Body of pancreas (tissue), 4 donors: ENCODE results near the gene NKAIN4.

Source experiments
- POLR2A ChIP-seq, 3 donors: fragments of 450-650 bp; IDR thresholded peaks; one replicate each; pipeline ENCODE4 v1.6.1; 2016; ENCODE audit warnings: antibody characterized with exemption in 3 of 3, mild to moderate bottlenecking in 2 of 3
- TF ChIP-seq, protein P1 (sequence below), 7 experiments: fragments of 450-650 bp in 4 of 7; fragments of 200-600 bp in 3 of 7; sonication (generic) in 3 of 7; IDR thresholded peaks; one replicate each; pipeline ENCODE4 v1.5.1; 2016 to 2019; ENCODE audit warnings: antibody characterized with exemption in 7 of 7

DNA sequence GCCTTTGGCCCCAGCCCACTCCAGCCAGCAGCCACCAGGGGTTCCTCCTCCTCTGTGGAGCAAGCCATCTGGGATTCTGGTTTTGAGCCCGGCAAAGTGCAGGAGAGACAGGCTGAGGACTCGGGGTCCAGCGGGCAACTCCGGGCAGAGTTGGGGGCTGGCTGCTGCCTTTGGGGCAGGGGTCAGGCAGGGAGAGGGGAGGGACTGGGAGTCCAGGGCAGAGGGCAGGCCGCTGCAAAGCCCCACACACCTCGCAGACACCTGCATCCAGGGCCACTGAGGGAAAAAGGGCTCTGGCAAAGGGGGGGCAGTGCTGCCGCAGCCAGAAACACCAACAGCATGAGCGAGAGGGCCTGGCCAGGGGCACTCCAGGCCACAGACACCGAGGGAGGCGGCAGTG, 9.8 kb downstream of the NKAIN4 start:
- TF ChIP-seq, protein P1, sequence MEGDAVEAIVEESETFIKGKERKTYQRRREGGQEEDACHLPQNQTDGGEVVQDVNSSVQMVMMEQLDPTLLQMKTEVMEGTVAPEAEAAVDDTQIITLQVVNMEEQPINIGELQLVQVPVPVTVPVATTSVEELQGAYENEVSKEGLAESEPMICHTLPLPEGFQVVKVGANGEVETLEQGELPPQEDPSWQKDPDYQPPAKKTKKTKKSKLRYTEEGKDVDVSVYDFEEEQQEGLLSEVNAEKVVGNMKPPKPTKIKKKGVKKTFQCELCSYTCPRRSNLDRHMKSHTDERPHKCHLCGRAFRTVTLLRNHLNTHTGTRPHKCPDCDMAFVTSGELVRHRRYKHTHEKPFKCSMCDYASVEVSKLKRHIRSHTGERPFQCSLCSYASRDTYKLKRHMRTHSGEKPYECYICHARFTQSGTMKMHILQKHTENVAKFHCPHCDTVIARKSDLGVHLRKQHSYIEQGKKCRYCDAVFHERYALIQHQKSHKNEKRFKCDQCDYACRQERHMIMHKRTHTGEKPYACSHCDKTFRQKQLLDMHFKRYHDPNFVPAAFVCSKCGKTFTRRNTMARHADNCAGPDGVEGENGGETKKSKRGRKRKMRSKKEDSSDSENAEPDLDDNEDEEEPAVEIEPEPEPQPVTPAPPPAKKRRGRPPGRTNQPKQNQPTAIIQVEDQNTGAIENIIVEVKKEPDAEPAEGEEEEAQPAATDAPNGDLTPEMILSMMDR (IDR thresholded peaks at IDR 0.05) = no peak
- TF ChIP-seq POLR2A (IDR thresholded peaks at IDR 0.05) = no peak
